Measurements from ENCODE around the gene TBC1D24.
A peak's percentile ranks its signal among the peaks of the same experiment; 100 is the strongest.

The TBC1D24 gene

GRCh38 chr16:2457267-2457666 is 17.7 kb upstream of the TBC1D24 start:
- no peaks in the 10 kb centered on the region for H3K27me3 Mint-ChIP-seq (ENCODE audit: low read depth)
- peaks cover 43% of the 10 kb centered on the region for H3K36me3 Mint-ChIP-seq (ENCODE audit: low read depth)
- DNase-seq (ENCODE audit: low spot score): no peak
- H3K4me3 Mint-ChIP-seq: no peak overlapping the region
- H3K4me1 Mint-ChIP-seq (ENCODE audit: low read depth): peaks cover 4% of the 10 kb centered on the region
- no peaks in the 10 kb centered on the region for H3K9me3 Mint-ChIP-seq
- H3K27ac Mint-ChIP-seq: no peak overlapping the region

- peaks cover 4% of the 10 kb centered on the region for H3K4me1 Mint-ChIP-seq (ENCODE audit: low read depth)
- peaks cover 38% of the 10 kb centered on the region for H3K36me3 Mint-ChIP-seq (ENCODE audit: low read depth)
- no peak for DNase-seq (ENCODE audit: low spot score)
- no peaks in the 10 kb centered on the region for H3K27me3 Mint-ChIP-seq (ENCODE audit: low read depth)
- no peak overlapping the region for H3K4me3 Mint-ChIP-seq
- H3K9me3 Mint-ChIP-seq: no peaks in the 10 kb centered on the region
- H3K27ac Mint-ChIP-seq: no peak overlapping the region
Observed at GRCh38 chr16:2457946-2458345, 17.0 kb upstream of the TBC1D24 start.

GRCh38 chr16:2458887-2459646 is 15.9 kb upstream of the TBC1D24 start:
- no peaks in the 10 kb centered on the region for H3K27me3 Mint-ChIP-seq (ENCODE audit: low read depth)
- no peaks in the 10 kb centered on the region for H3K9me3 Mint-ChIP-seq
- DNase-seq (ENCODE audit: low spot score): no peak
- H3K27ac Mint-ChIP-seq: peak overlapping the region; percentile 91
- H3K4me1 Mint-ChIP-seq (ENCODE audit: low read depth): peaks cover 4% of the 10 kb centered on the region
- H3K4me3 Mint-ChIP-seq: peak overlapping the region; percentile 81
- H3K36me3 Mint-ChIP-seq (ENCODE audit: low read depth): peaks cover 29% of the 10 kb centered on the region

GRCh38 chr16:2459647-2460390 is 15.1 kb upstream of the TBC1D24 start, which contains the start of gene TEDC2:
TSS of gene TEDC2 (plus strand) at chr16:2460109. CDS start at chr16:2460145, 36 bp downstream.
- Mint-ChIP-seq H3K27ac (peak within 1 kb of the TSS; percentile 91), H3K4me1 (ENCODE audit: low read depth) (peaks cover 4% of the 10 kb centered on the region), H3K9me3 (no peaks in the 10 kb centered on the region), H3K4me3 (peak within 1 kb of the TSS; percentile 81), H3K36me3 (ENCODE audit: low read depth) (peaks cover 27% of the 10 kb centered on the region), H3K27me3 (ENCODE audit: low read depth) (no peaks in the 10 kb centered on the region)
- DNase-seq (ENCODE audit: low spot score): peak; percentile 96

- Mint-ChIP-seq H3K4me1 (ENCODE audit: low read depth) (peaks cover 4% of the 10 kb centered on the region), H3K36me3 (ENCODE audit: low read depth) (peaks cover 23% of the 10 kb centered on the region), H3K27ac (no peak overlapping the region), H3K4me3 (peak overlapping the region; percentile 67), H3K27me3 (ENCODE audit: low read depth) (no peaks in the 10 kb centered on the region), H3K9me3 (no peaks in the 10 kb centered on the region)
- no peak for DNase-seq (ENCODE audit: low spot score)
Observed at GRCh38 chr16:2460391-2460713, 14.6 kb upstream of the TBC1D24 start.

GRCh38 chr16:2460916-2461315 is 14.0 kb upstream of the TBC1D24 start:
- no peaks in the 10 kb centered on the region for H3K9me3 Mint-ChIP-seq
- peak overlapping the region; percentile 67 for H3K4me3 Mint-ChIP-seq
- no peaks in the 10 kb centered on the region for H3K27me3 Mint-ChIP-seq (ENCODE audit: low read depth)
- no peak overlapping the region for H3K27ac Mint-ChIP-seq
- DNase-seq (ENCODE audit: low spot score): no peak
- H3K4me1 Mint-ChIP-seq (ENCODE audit: low read depth): peaks cover 4% of the 10 kb centered on the region
- H3K36me3 Mint-ChIP-seq (ENCODE audit: low read depth): peaks cover 18% of the 10 kb centered on the region

- Mint-ChIP-seq H3K9me3 (no peaks in the 10 kb centered on the region), H3K36me3 (ENCODE audit: low read depth) (peaks cover 7% of the 10 kb centered on the region), H3K4me1 (ENCODE audit: low read depth) (peaks cover 4% of the 10 kb centered on the region), H3K4me3 (no peak overlapping the region), H3K27ac (no peak overlapping the region), H3K27me3 (ENCODE audit: low read depth) (peaks cover 3% of the 10 kb centered on the region)
- no peak for DNase-seq (ENCODE audit: low spot score)
Observed at GRCh38 chr16:2462031-2462866, 12.7 kb upstream of the TBC1D24 start.

- Mint-ChIP-seq H3K9me3 (no peaks in the 10 kb centered on the region), H3K27ac (no peak overlapping the region), H3K4me3 (no peak overlapping the region), H3K4me1 (ENCODE audit: low read depth) (peaks cover 5% of the 10 kb centered on the region), H3K27me3 (ENCODE audit: low read depth) (peaks cover 12% of the 10 kb centered on the region), H3K36me3 (ENCODE audit: low read depth) (peaks cover 2% of the 10 kb centered on the region)
- no peak for DNase-seq (ENCODE audit: low spot score)
Observed at GRCh38 chr16:2464333-2464732, 10.6 kb upstream of the TBC1D24 start.

- Mint-ChIP-seq H3K27me3 (ENCODE audit: low read depth) (peaks cover 26% of the 10 kb centered on the region), H3K4me3 (no peak overlapping the region), H3K9me3 (no peaks in the 10 kb centered on the region), H3K27ac (no peak overlapping the region), H3K4me1 (ENCODE audit: low read depth) (peaks cover 1% of the 10 kb centered on the region), H3K36me3 (ENCODE audit: low read depth) (peaks cover 2% of the 10 kb centered on the region)
- no peak for DNase-seq (ENCODE audit: low spot score)
Observed at GRCh38 chr16:2465653-2466415, 9.1 kb upstream of the TBC1D24 start.

- Mint-ChIP-seq H3K9me3 (no peaks in the 10 kb centered on the region), H3K36me3 (ENCODE audit: low read depth) (peaks cover 2% of the 10 kb centered on the region), H3K27me3 (ENCODE audit: low read depth) (peaks cover 28% of the 10 kb centered on the region), H3K4me3 (no peak overlapping the region), H3K27ac (no peak overlapping the region), H3K4me1 (ENCODE audit: low read depth) (peaks cover 1% of the 10 kb centered on the region)
- no peak for DNase-seq (ENCODE audit: low spot score)
Observed at GRCh38 chr16:2466667-2467527, 8.0 kb upstream of the TBC1D24 start.

- peak; percentile 33 for DNase-seq (ENCODE audit: low spot score)
- peaks cover 1% of the 10 kb centered on the region for H3K4me1 Mint-ChIP-seq (ENCODE audit: low read depth)
- H3K27me3 Mint-ChIP-seq (ENCODE audit: low read depth): peaks cover 29% of the 10 kb centered on the region
- H3K27ac Mint-ChIP-seq: no peak overlapping the region
- no peaks in the 10 kb centered on the region for H3K9me3 Mint-ChIP-seq
- H3K36me3 Mint-ChIP-seq (ENCODE audit: low read depth): peaks cover 2% of the 10 kb centered on the region
- H3K4me3 Mint-ChIP-seq: no peak overlapping the region
Observed at GRCh38 chr16:2467528-2468232, 7.2 kb upstream of the TBC1D24 start.

GRCh38 chr16:2468233-2468724 is 6.6 kb upstream of the TBC1D24 start:
- no peak overlapping the region for H3K4me3 Mint-ChIP-seq
- no peak for DNase-seq (ENCODE audit: low spot score)
- no peaks in the 10 kb centered on the region for H3K36me3 Mint-ChIP-seq (ENCODE audit: low read depth)
- no peak overlapping the region for H3K27ac Mint-ChIP-seq
- no peaks in the 10 kb centered on the region for H3K9me3 Mint-ChIP-seq
- peaks cover 35% of the 10 kb centered on the region for H3K27me3 Mint-ChIP-seq (ENCODE audit: low read depth)
- H3K4me1 Mint-ChIP-seq (ENCODE audit: low read depth): peaks cover 1% of the 10 kb centered on the region

Data from T-helper 2 cell treated with Interferon-gamma antibody and Interleukin-4, amounts not matched to agents 5 μg/mL and 100 μg/mL, for 36 hours (primary cell).